A549 (cell line): Measurements from ENCODE around the gene PPM1L.

Experiments
- CTCF ChIP-seq: fragments of >200 bp; sonication (Bioruptor Twin); formaldehyde crosslinking; IDR thresholded peaks from 3 replicates; pipeline ENCODE4 v1.5.1; 2016
- ELK1 ChIP-seq: fragments of 150-350 bp; IDR thresholded peaks from 2 replicates; pipeline ENCODE4 v1.6.1; 2014; ENCODE audit warnings: low read depth, mild to moderate bottlenecking, low read length
- EP300 ChIP-seq, 2 experiments: fragments of >200 bp; sonication (Bioruptor Twin); formaldehyde crosslinking; IDR thresholded peaks; 2 replicates in 1 of 2; 3 replicates in 1 of 2; pipeline ENCODE4 v1.6.1; 2016 to 2017
- MYC ChIP-seq: IDR thresholded peaks from 2 replicates; pipeline ENCODE4 v1.6.1; 2012; ENCODE audit warnings: mild to moderate bottlenecking, inconsistent platforms, low read length, improper control_type of control experiment, borderline replicate concordance
- PHF8 ChIP-seq: fragments of 200-600 bp; sonication (generic); IDR thresholded peaks from 2 replicates; pipeline ENCODE4 v1.6.1; 2016; ENCODE audit warnings: low read depth, mild to moderate bottlenecking, antibody characterized with exemption, moderate library complexity, borderline replicate concordance
- POLR2A ChIP-seq: IDR thresholded peaks from 2 replicates; pipeline ENCODE4 v1.6.1; 2012; ENCODE audit warnings: mild to moderate bottlenecking, low read length
- POLR2AphosphoS2 ChIP-seq: conservative IDR thresholded peaks from 2 replicates; pipeline ENCODE4 v1.6.1; 2012; ENCODE audit warnings: low read length, improper control_type of control experiment, inconsistent platforms
- REST ChIP-seq: fragments of 200-600 bp; sonication (generic); IDR thresholded peaks from 2 replicates; pipeline ENCODE4 v1.6.1; 2016; ENCODE audit warnings: antibody characterized with exemption, mild to moderate bottlenecking, moderate library complexity
- TP53 ChIP-seq: fragments of 250-450 bp; sonication (Bioruptor Pico); IDR thresholded peaks from 2 replicates; pipeline ENCODE4 v1.5.0; 2021; ENCODE audit warnings: mild to moderate bottlenecking, moderate library complexity

DNA sequence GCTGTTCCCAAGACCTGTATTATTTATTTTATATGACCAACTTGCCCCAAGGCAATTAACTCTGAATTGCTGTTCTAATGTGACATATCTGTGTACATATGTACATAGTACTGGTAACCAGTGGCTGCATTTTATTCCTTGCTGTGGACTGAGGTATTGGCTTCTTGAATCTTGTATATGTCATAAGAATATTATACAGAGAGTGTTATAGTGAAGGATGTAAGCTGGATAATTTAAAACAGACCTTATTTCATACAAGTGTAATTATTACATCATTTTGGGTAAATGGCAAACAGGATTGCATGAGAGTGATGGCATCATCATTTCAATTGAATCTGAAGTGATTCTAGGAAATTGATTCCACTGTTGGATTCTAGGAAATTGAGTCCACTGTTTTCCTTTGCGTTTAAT, 316.2 kb downstream of the PPM1L start:
- TF ChIP-seq POLR2A (no peak), POLR2AphosphoS2 (no peak), CTCF (no peak), MYC (no peak), ELK1 (no peak), PHF8 (no peak), TP53 (CRISPR knock-in tag) (no peak), EP300 (IDR thresholded peaks at IDR 0.05) (no peak), REST (no peak)
